ENCODE results near the gene CP. TPM values are rescaled to one million over a fixed set of nuclear protein-coding genes. Genes with fewer than 3 reads are reported as not detected.

Gene CP
- total and polyA plus RNA-seq, 9 of the 15 experiments (the other 6 are each of a cell fraction or from before 2014, with no cell fraction given): 0.30 to 0.75 TPM; not detected in 7

DNA sequence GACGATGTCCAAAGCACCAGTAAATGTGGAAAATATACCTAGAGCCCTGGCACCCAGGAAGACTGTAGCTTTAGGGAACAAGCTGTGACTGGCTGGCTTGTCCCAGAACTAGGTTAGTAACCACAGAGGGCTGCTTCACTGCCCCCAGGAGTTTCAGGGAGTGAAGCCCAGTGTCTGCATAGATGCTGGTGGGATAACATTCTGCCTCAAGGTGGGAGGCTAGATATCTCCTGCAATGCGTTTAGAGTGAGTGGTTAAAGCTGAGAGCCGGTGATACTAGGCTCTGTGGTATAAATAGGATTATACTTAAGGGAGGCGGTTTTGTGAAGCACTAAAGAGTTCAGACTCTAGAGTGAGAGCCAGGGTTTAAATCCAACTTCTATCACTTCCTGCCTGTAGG, 11.7 kb upstream of the CP start (continued):
- TF ChIP-seq CREB1 (IDR thresholded peaks at IDR 0.05): no peak
- peak; percentile 27; the same call in 1 of the 2 replicates for TF ChIP-seq CREB1 (CRISPR knock-in tag; IDR thresholded peaks at IDR 0.05)
- peak; percentile 54; the same call in 1 of the 2 replicates for TF ChIP-seq FOXM1 (IDR thresholded peaks at IDR 0.05; ENCODE audit: low read depth)
- TF ChIP-seq FOXM1 (CRISPR knock-in tag; IDR thresholded peaks at IDR 0.05; ENCODE audit: low read depth): no peak
- TF ChIP-seq JUND (IDR thresholded peaks at IDR 0.05; ENCODE audit: borderline replicate concordance, low read depth, low read length): 0 out of 2 replicates have a peak, but pooled peaks have one; percentile 4
- TF ChIP-seq JUND (tag; IDR thresholded peaks at IDR 0.05; ENCODE audit: borderline replicate concordance, low read depth, low read length): no peak
- TF ChIP-seq HDAC1 (IDR thresholded peaks at IDR 0.05): peak in 1 of 2 experiments; percentile 35; a peak in 1 of 4 replicates
- peak; percentile 70; the same call in 1 of the 2 replicates for TF ChIP-seq EP300 (IDR thresholded peaks at IDR 0.05; ENCODE audit: low read length)
- TF ChIP-seq CBX5 (IDR thresholded peaks at IDR 0.05; ENCODE audit: borderline replicate concordance, low read depth): no peak
- peak; percentile 44; the same call in 1 of the 2 replicates for TF ChIP-seq CC2D1A (IDR thresholded peaks at IDR 0.05)
- TF ChIP-seq ZBED1 (IDR thresholded peaks at IDR 0.05): 0 out of 2 replicates have a peak, but pooled peaks have one; percentile 28
- peak; percentile 62; the same call in 1 of the 2 replicates for TF ChIP-seq SMARCE1 (IDR thresholded peaks at IDR 0.05)
- TF ChIP-seq, protein P1, sequence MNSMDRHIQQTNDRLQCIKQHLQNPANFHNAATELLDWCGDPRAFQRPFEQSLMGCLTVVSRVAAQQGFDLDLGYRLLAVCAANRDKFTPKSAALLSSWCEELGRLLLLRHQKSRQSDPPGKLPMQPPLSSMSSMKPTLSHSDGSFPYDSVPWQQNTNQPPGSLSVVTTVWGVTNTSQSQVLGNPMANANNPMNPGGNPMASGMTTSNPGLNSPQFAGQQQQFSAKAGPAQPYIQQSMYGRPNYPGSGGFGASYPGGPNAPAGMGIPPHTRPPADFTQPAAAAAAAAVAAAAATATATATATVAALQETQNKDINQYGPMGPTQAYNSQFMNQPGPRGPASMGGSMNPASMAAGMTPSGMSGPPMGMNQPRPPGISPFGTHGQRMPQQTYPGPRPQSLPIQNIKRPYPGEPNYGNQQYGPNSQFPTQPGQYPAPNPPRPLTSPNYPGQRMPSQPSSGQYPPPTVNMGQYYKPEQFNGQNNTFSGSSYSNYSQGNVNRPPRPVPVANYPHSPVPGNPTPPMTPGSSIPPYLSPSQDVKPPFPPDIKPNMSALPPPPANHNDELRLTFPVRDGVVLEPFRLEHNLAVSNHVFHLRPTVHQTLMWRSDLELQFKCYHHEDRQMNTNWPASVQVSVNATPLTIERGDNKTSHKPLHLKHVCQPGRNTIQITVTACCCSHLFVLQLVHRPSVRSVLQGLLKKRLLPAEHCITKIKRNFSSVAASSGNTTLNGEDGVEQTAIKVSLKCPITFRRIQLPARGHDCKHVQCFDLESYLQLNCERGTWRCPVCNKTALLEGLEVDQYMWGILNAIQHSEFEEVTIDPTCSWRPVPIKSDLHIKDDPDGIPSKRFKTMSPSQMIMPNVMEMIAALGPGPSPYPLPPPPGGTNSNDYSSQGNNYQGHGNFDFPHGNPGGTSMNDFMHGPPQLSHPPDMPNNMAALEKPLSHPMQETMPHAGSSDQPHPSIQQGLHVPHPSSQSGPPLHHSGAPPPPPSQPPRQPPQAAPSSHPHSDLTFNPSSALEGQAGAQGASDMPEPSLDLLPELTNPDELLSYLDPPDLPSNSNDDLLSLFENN (IDR thresholded peaks at IDR 0.05; ENCODE audit: low read depth in 2 of 2, low read length in 2 of 2): peak in 1 of 2 experiments; percentile 73; a peak in 1 of 4 replicates
- no peak for TF ChIP-seq MXI1 (IDR thresholded peaks at IDR 0.05; ENCODE audit: low read depth, low read length)
- peak; percentile 70; the same call in 1 of the 2 replicates for TF ChIP-seq RUNX1 (IDR thresholded peaks at IDR 0.05; ENCODE audit: low read depth)
- no peak for TF ChIP-seq NCOA1 (IDR thresholded peaks at IDR 0.05; ENCODE audit: low read depth)
- 0 out of 2 replicates have a peak, but pooled peaks have one; percentile 30 for TF ChIP-seq SMARCC2 (IDR thresholded peaks at IDR 0.05; ENCODE audit: low read depth)
- TF ChIP-seq PML (IDR thresholded peaks at IDR 0.05; ENCODE audit: low read length): peak; percentile 89
- TF ChIP-seq NONO (IDR thresholded peaks at IDR 0.05; ENCODE audit: low read depth in 2 of 2, low read length in 1 of 2): no peak
- TF ChIP-seq HDAC3 (IDR thresholded peaks at IDR 0.05; ENCODE audit: borderline replicate concordance, partially characterized antibody): peak; percentile 59
- TF ChIP-seq ELF4 (CRISPR knock-in tag; IDR thresholded peaks at IDR 0.05): no peak
- TF ChIP-seq LCOR (CRISPR knock-in tag; IDR thresholded peaks at IDR 0.05): peak; percentile 56; the same call in 1 of the 2 replicates
- TF ChIP-seq CREM (IDR thresholded peaks at IDR 0.05; ENCODE audit: low read depth): peak; percentile 32; the same call in 1 of the 2 replicates
- TF ChIP-seq, protein P2, sequence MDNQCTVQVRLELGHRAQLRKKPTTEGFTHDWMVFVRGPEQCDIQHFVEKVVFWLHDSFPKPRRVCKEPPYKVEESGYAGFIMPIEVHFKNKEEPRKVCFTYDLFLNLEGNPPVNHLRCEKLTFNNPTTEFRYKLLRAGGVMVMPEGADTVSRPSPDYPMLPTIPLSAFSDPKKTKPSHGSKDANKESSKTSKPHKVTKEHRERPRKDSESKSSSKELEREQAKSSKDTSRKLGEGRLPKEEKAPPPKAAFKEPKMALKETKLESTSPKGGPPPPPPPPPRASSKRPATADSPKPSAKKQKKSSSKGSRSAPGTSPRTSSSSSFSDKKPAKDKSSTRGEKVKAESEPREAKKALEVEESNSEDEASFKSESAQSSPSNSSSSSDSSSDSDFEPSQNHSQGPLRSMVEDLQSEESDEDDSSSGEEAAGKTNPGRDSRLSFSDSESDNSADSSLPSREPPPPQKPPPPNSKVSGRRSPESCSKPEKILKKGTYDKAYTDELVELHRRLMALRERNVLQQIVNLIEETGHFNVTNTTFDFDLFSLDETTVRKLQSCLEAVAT (IDR thresholded peaks at IDR 0.05): peak in 1 of 2 experiments; percentile 67; a peak in 1 of 4 replicates
- TF ChIP-seq NEUROD1 (IDR thresholded peaks at IDR 0.05; ENCODE audit: borderline replicate concordance, low read depth, low read length, partially characterized antibody): no peak
- peak; percentile 21; the same call in 1 of the 2 replicates for TF ChIP-seq CXXC5 (CRISPR knock-in tag; IDR thresholded peaks at IDR 0.05)
- peak in 1 of 2 experiments; percentile 5; a peak in 1 of 4 replicates for TF ChIP-seq RAD21 (CRISPR knock-in tag; conservative IDR thresholded peaks at IDR 0.05 in 1 of 2, IDR thresholded peaks at IDR 0.05 in 1 of 2)
